Caco-2 (cell line): ENCODE data around the gene NUDT7. TPM values are rescaled to one million over a fixed set of nuclear protein-coding genes. Genes with fewer than 3 reads are reported as not detected.

Experiments
- BruUV-seq: library from RNA; stranded (reverse); fragments of 400-500 nt; replicated peaks from 2 replicates; lab custom pipeline; 2021; lab: Mats Ljungman, UMichigan
- CTCF ChIA-PET: fragments of 300-600 bp; sonication (Branson Sonifier 250); formaldehyde crosslinking; loops from one replicate; lab custom pipeline; 2022; ENCODE audit warnings: antibody characterized with exemption; lab: Charles Lee
- POLR2A ChIA-PET: fragments of 300-600 bp; sonication (Branson Sonifier 250); formaldehyde crosslinking; loops from one replicate; lab custom pipeline; 2022; ENCODE audit warnings: antibody characterized with exemption; lab: Charles Lee
- DNase-seq, 2 experiments: peaks; one replicate each; pipeline versions ENCODE4 v3.0.0 to v3.0.0-alpha.2; 2020 to 2022
- H3K27me3 ChIP-seq: replicated peaks from 2 replicates; pipeline ENCODE4 v1.6.0; 2011; ENCODE audit warnings: low read length; ENCODE audit not compliant: control insufficient read depth, insufficient read depth
- H3K36me3 ChIP-seq: 2 replicates; pipeline ENCODE4 v1.5.1; 2011; ENCODE audit warnings: low read length; ENCODE audit not compliant: control insufficient read depth, insufficient read depth
- H3K4me1 ChIP-seq: fragments of 250-450 bp; sonication (Bioruptor Pico); 2 replicates; pipeline ENCODE4 v1.5.1; 2020; ENCODE audit warnings: mild to moderate bottlenecking
- H3K4me3 ChIP-seq: 2 replicates; pipeline ENCODE4 v1.5.1; 2011; ENCODE audit warnings: low read depth, mild to moderate bottlenecking, control low read depth, low read length
- H3K9me3 ChIP-seq: fragments of 250-450 bp; sonication (Bioruptor Pico); 2 replicates; pipeline ENCODE4 v1.5.1; 2020; ENCODE audit warnings: mild to moderate bottlenecking, moderate library complexity
- H3K27ac Mint-ChIP-seq: one replicate; pipeline ENCODE4 v1.8.0; 2022; ENCODE audit warnings: mixed read lengths; ENCODE audit not compliant: unreplicated experiment
- H3K27me3 Mint-ChIP-seq: one replicate; pipeline ENCODE4 v1.8.0; 2022; ENCODE audit warnings: mixed read lengths; ENCODE audit not compliant: insufficient read depth, unreplicated experiment
- H3K36me3 Mint-ChIP-seq: one replicate; pipeline ENCODE4 v1.8.0; 2022; ENCODE audit warnings: mild to moderate bottlenecking, mixed read lengths; ENCODE audit not compliant: insufficient read depth, unreplicated experiment
- H3K4me1 Mint-ChIP-seq: one replicate; pipeline ENCODE4 v1.8.0; 2022; ENCODE audit warnings: low read depth, mixed read lengths; ENCODE audit not compliant: unreplicated experiment
- H3K4me3 Mint-ChIP-seq: one replicate; pipeline ENCODE4 v1.8.0; 2022; ENCODE audit warnings: mild to moderate bottlenecking, moderate library complexity, mixed read lengths; ENCODE audit not compliant: unreplicated experiment
- H3K9me3 Mint-ChIP-seq: one replicate; pipeline ENCODE4 v1.8.0; 2022; ENCODE audit warnings: mixed read lengths; ENCODE audit not compliant: unreplicated experiment
- intact Hi-C: fragments of 100-400 bp; cut with micrococcal nuclease; formaldehyde crosslinking; loops from one replicate; pipeline ENCODE4 v1.10.0; 2022; ENCODE audit not compliant: unreplicated experiment
- total RNA-seq: library from RNA; stranded (reverse); gene quantifications from 2 replicates; pipeline ENCODE4 v1.2.3, GENCODE V29; 2022
- TF ChIP-seq, protein P1 (sequence below), 2 experiments: fragments of 200-600 bp in 1 of 2; IDR thresholded peaks; 1 replicate in 1 of 2; 2 replicates in 1 of 2; pipeline versions ENCODE4 v1.5.1 to v1.8.0; 2011 to 2022; ENCODE audit warnings: antibody characterized with exemption in 1 of 2, control low read depth in 1 of 2, inconsistent platforms in 1 of 2, low read depth in 1 of 2, low read length in 1 of 2, mild to moderate bottlenecking in 1 of 2, moderate library complexity in 1 of 2; ENCODE audit not compliant: insufficient read depth in 1 of 2, severe bottlenecking in 1 of 2, unreplicated experiment in 1 of 2

Gene NUDT7
- total RNA-seq, 1 experiment from 2014 or later: 6.9 TPM

DNA sequence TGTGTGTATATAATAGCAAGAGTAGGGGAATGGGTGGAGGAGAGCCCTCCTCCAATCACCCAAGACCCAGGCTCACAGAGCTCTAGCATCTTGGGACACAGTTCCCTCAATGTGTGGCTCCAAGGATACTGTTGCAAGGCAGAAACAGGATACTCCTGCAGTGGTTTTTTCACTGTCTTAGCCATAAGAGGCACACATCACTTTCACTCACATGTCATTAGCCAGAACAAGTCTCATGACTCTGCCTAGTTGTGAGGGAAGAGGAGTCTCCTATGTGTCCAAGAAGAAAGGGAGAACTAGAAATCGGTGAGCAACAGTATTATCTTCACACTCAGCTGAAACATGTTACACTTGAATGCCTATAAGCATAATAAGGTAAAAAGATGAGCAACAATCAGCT is 11.1 kb upstream of the NUDT7 start:
- Mint-ChIP-seq H3K27ac (no peak overlapping the region), H3K4me3 (no peak overlapping the region), H3K9me3 (no peaks in the 10 kb centered on the region), H3K27me3 (peaks cover 3% of the 10 kb centered on the region), H3K36me3 (no peaks in the 10 kb centered on the region), H3K4me1 (no peaks in the 10 kb centered on the region)
- Histone ChIP-seq H3K27me3 (no peaks in the 10 kb centered on the region), H3K4me1 (no peaks in the 10 kb centered on the region), H3K4me3 (no peak overlapping the region), H3K36me3 (no peaks in the 10 kb centered on the region), H3K9me3 (no peaks in the 10 kb centered on the region)
- ChIA-PET CTCF (no interaction called here), POLR2A (no interaction called here)
- TF ChIP-seq, protein P1, sequence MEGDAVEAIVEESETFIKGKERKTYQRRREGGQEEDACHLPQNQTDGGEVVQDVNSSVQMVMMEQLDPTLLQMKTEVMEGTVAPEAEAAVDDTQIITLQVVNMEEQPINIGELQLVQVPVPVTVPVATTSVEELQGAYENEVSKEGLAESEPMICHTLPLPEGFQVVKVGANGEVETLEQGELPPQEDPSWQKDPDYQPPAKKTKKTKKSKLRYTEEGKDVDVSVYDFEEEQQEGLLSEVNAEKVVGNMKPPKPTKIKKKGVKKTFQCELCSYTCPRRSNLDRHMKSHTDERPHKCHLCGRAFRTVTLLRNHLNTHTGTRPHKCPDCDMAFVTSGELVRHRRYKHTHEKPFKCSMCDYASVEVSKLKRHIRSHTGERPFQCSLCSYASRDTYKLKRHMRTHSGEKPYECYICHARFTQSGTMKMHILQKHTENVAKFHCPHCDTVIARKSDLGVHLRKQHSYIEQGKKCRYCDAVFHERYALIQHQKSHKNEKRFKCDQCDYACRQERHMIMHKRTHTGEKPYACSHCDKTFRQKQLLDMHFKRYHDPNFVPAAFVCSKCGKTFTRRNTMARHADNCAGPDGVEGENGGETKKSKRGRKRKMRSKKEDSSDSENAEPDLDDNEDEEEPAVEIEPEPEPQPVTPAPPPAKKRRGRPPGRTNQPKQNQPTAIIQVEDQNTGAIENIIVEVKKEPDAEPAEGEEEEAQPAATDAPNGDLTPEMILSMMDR (IDR thresholded peaks at IDR 0.05; ENCODE audit: insufficient read depth in 1 of 2, low read depth in 1 of 2, low read length in 1 of 2, severe bottlenecking in 1 of 2, unreplicated experiment in 1 of 2): no peak
- intact Hi-C loops: no loop called here
- DNase-seq: no peak
- BruUV-seq: no TSS peak

GRCh38 chr16:77711775-77712174 is 10.5 kb upstream of the NUDT7 start:
- Histone ChIP-seq H3K36me3 (no peaks in the 10 kb centered on the region), H3K27me3 (no peaks in the 10 kb centered on the region), H3K9me3 (no peaks in the 10 kb centered on the region), H3K4me1 (no peaks in the 10 kb centered on the region), H3K4me3 (no peak overlapping the region)
- no peaks in the 10 kb centered on the region for H3K36me3 Mint-ChIP-seq
- no peak overlapping the region for H3K4me3 Mint-ChIP-seq
- no peaks in the 10 kb centered on the region for H3K4me1 Mint-ChIP-seq
- intact Hi-C loops: no loop called here
- peaks cover 3% of the 10 kb centered on the region for H3K27me3 Mint-ChIP-seq
- TF ChIP-seq, protein P1 (IDR thresholded peaks at IDR 0.05; ENCODE audit: insufficient read depth in 1 of 2, low read depth in 1 of 2, low read length in 1 of 2, severe bottlenecking in 1 of 2, unreplicated experiment in 1 of 2): no peak
- H3K9me3 Mint-ChIP-seq: no peaks in the 10 kb centered on the region
- ChIA-PET POLR2A (no interaction called here), CTCF (no interaction called here)
- DNase-seq: no peak
- BruUV-seq: no TSS peak
- no peak overlapping the region for H3K27ac Mint-ChIP-seq

- POLR2A ChIA-PET: no interaction called here
- Mint-ChIP-seq H3K4me3 (no peak overlapping the region), H3K9me3 (no peaks in the 10 kb centered on the region), H3K36me3 (no peaks in the 10 kb centered on the region), H3K4me1 (no peaks in the 10 kb centered on the region), H3K27ac (no peak overlapping the region), H3K27me3 (peaks cover 3% of the 10 kb centered on the region)
- H3K9me3 ChIP-seq: no peaks in the 10 kb centered on the region
- TF ChIP-seq, protein P1 (IDR thresholded peaks at IDR 0.05; ENCODE audit: insufficient read depth in 1 of 2, low read depth in 1 of 2, low read length in 1 of 2, severe bottlenecking in 1 of 2, unreplicated experiment in 1 of 2): no peak
- DNase-seq: no peak
- H3K27me3 ChIP-seq: no peaks in the 10 kb centered on the region
- BruUV-seq: no TSS peak
- H3K4me1 ChIP-seq: no peaks in the 10 kb centered on the region
- intact Hi-C loops: no loop called here
- CTCF ChIA-PET: no interaction called here
- H3K4me3 ChIP-seq: no peak overlapping the region
- no peaks in the 10 kb centered on the region for H3K36me3 ChIP-seq
These were observed 7.2 kb upstream of the NUDT7 start for GRCh38 chr16:77715145-77715544.
